ENCODE results near the gene FAM186B. TPM values are rescaled to one million over a fixed set of nuclear protein-coding genes. Genes with fewer than 3 reads are reported as not detected.

Gene FAM186B
- total RNA-seq, 1 donor from 2014 or later: not detected

DNA sequence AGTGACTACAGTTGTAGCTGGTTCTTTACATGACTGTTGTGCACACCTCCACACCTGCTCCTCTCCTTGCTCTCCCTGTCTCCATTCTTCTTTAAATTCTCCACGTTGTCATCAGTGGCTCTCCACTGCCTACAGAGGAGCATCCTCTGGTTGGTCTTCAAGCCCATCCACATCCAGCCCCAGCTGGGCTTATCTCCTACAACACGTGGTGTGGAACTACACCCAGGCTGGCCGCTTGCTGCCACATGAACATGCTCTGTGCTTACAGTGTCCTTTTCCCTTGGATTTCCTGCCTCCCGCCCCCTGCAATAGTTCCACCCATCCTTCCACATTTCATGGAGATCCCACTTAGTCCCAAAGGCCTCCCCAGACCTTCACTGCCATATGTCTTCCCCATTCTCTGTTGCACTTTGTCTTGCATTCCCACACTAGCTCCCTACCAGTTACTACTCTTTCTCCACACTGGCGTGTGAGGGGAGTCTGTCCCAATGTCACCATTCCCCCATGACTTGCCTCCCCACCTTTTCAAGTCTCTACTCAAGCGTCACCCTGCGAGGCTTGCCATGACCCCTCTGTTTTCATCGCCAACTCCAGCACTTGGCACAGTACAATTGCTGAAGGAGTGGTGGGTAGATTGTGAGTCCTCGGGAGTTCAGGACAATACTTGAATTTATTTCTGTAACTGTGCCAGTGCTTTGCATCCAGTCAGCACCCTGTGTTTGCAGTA lies 27.7 kb downstream of the FAM186B start:
- no peak overlapping the region for H3K27ac ChIP-seq (ENCODE audit: low read depth, low read length)
- no peaks in the 10 kb centered on the region for H3K9me3 ChIP-seq (ENCODE audit: control insufficient read depth in 3 of 3, low read length in 3 of 3)
- H3K9ac ChIP-seq (ENCODE audit: low read depth in 1 of 3, low read length in 3 of 3): no peak overlapping the region
- peaks cover 18 to 25% (median 24%) of the 10 kb centered on the region in 3 donors for H3K4me1 ChIP-seq (ENCODE audit: control insufficient read depth in 3 of 3, insufficient read depth in 3 of 3, low read length in 3 of 3)
- peaks cover 3 to 24% (median 4%) of the 10 kb centered on the region in 3 donors for H3K36me3 ChIP-seq (ENCODE audit: control insufficient read depth in 3 of 3, insufficient read depth in 3 of 3, low read length in 3 of 3)
- no peak overlapping the region for H3K4me3 ChIP-seq (ENCODE audit: low read length in 3 of 3)
- H3K27me3 ChIP-seq (ENCODE audit: control insufficient read depth in 3 of 3, insufficient read depth in 3 of 3, low read length in 3 of 3): no peaks in the 10 kb centered on the region

DNA sequence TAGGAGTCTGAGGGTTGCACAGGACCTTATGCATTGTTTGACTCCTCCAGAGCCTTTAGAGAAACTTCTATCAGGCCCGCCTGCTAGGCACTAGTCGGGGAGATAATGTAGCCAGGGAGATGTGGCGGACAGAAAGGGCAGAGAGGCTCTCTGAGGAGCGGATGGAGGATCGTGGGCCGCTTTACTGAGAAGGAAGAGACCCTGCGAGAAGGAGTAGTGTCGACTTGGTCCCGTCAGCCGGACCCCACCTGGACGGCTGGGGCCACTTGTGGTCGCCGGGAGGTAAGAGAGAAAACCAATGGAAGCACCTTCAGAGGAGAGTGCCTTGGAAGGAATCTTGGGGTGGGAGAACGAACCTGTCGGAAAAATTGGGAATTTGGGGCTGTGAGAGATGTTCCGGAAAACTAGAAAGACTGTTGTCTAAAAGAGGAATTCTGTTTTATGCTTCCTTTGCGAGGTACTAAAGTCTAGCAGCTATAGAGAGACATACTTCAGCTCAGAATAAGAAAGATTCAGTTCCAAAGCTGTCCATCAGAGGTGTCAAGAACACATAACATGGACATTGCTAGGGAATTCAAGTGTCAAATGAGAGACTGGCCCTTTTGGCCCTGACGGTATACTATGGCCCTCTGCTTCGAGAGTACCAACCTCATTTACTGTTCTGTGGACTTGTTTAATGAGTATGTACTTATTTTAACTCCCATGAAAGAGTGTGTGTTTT lies 36.8 kb downstream of the FAM186B start:
- peaks cover 47 to 66% (median 48%) of the 10 kb centered on the region in 3 donors for H3K4me1 ChIP-seq (ENCODE audit: control insufficient read depth in 3 of 3, insufficient read depth in 3 of 3, low read length in 3 of 3)

DNA sequence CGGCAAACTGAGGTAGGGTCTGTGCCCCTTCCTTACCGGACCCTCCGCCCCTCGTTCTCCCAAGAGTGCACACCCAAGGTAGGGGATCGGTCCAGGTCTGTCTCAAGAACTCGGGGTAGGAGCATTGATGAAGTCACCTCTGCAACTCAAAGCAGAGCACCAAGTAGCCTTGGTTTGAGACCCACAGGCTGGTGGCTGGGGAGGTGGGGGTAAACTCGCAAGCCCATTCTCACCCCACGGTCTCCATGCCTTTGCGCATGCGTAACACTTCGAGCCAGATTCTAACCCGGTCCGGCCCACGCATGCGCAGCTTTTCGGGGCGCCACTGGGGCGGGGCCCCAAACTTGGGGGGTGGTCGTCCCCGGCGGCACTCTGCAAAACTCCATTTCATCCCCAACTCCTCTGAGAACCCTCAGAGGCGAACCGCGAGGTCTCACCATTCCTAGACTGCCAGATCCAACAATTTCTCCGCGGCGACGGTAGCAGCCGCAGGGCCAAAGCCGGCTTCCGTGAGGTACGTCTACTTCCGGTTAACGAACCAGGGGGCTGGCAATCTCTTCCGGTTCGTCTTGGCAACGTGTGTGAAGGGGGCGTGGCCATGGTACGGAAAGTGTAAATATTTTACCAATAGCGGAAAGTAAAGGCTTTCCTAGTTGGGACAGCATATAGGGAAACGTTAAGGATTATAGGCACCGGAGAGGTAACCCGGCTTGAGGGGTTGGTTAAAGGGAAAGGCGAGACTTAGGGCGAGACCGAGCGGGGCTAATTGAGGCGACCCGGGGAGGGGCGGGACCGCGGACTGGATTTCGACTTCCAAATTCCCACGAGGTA lies 37.6 kb downstream of the FAM186B start, which contains the start of gene MCRS1:
TSS of gene MCRS1 (minus strand) at position 532 of the 831 bp plus-strand sequence. CDS start 1,411 bp downstream, outside the sequence.
- Histone ChIP-seq H3K27ac (ENCODE audit: low read depth, low read length) (peak within 1 kb of the TSS; percentile 94), H3K4me1 (ENCODE audit: control insufficient read depth in 3 of 3, insufficient read depth in 3 of 3, low read length in 3 of 3) (peaks cover 48 to 72% (median 52%) of the 10 kb centered on the region in 3 donors), H3K9me3 (ENCODE audit: control insufficient read depth in 3 of 3, low read length in 3 of 3) (no peaks in the 10 kb centered on the region), H3K4me3 (ENCODE audit: low read length in 3 of 3) (peak within 1 kb of the TSS; percentile 78 to 100 (median 97)), H3K36me3 (ENCODE audit: control insufficient read depth in 3 of 3, insufficient read depth in 3 of 3, low read length in 3 of 3) (peaks cover 21 to 26% (median 23%) of the 10 kb centered on the region in 3 donors), H3K9ac (ENCODE audit: low read depth in 1 of 3, low read length in 3 of 3) (peak within 1 kb of the TSS; percentile 95 to 99 (median 97)), H3K27me3 (ENCODE audit: control insufficient read depth in 3 of 3, insufficient read depth in 3 of 3, low read length in 3 of 3) (no peaks in the 10 kb centered on the region)

More for the DNA sequence above, 36.8 kb downstream of the FAM186B start:
- Histone ChIP-seq H3K27ac (ENCODE audit: low read depth, low read length) (peak overlapping the region; percentile 94), H3K4me3 (ENCODE audit: low read length in 3 of 3) (peak overlapping the region; percentile 78 to 100 (median 97)), H3K27me3 (ENCODE audit: control insufficient read depth in 3 of 3, insufficient read depth in 3 of 3, low read length in 3 of 3) (no peaks in the 10 kb centered on the region), H3K9ac (ENCODE audit: low read depth in 1 of 3, low read length in 3 of 3) (peak overlapping the region; percentile 95 to 99 (median 97)), H3K36me3 (ENCODE audit: control insufficient read depth in 3 of 3, insufficient read depth in 3 of 3, low read length in 3 of 3) (peaks cover 13 to 21% (median 19%) of the 10 kb centered on the region in 3 donors), H3K9me3 (ENCODE audit: control insufficient read depth in 3 of 3, low read length in 3 of 3) (no peaks in the 10 kb centered on the region)

DNA sequence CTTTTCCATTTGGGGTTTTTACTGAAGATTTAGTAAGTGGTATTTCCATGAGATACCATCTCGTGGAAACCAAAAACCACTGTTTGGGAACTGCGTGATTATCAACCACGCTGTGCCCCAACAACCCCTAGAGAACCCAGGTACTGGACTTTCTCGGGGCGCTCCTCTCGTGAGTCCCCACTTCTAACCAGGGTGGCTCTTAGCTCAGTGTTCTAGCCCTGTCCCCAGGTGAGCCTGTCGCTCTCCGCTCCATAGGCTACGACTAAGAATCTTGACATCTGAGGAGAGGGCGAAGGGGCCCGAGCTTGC lies 38.2 kb downstream of the FAM186B start:
- H3K9ac ChIP-seq (ENCODE audit: low read depth in 1 of 3, low read length in 3 of 3): peak overlapping the region; percentile 95 to 99 (median 97)
- no peaks in the 10 kb centered on the region for H3K9me3 ChIP-seq (ENCODE audit: control insufficient read depth in 3 of 3, low read length in 3 of 3)
- peak overlapping the region; percentile 78 to 100 (median 97) for H3K4me3 ChIP-seq (ENCODE audit: low read length in 3 of 3)
- H3K36me3 ChIP-seq (ENCODE audit: control insufficient read depth in 3 of 3, insufficient read depth in 3 of 3, low read length in 3 of 3): peaks cover 25 to 31% (median 29%) of the 10 kb centered on the region in 3 donors
- peak overlapping the region; percentile 94 for H3K27ac ChIP-seq (ENCODE audit: low read depth, low read length)
- H3K4me1 ChIP-seq (ENCODE audit: control insufficient read depth in 3 of 3, insufficient read depth in 3 of 3, low read length in 3 of 3): peaks cover 48 to 72% (median 52%) of the 10 kb centered on the region in 3 donors
- no peaks in the 10 kb centered on the region for H3K27me3 ChIP-seq (ENCODE audit: control insufficient read depth in 3 of 3, insufficient read depth in 3 of 3, low read length in 3 of 3)

DNA sequence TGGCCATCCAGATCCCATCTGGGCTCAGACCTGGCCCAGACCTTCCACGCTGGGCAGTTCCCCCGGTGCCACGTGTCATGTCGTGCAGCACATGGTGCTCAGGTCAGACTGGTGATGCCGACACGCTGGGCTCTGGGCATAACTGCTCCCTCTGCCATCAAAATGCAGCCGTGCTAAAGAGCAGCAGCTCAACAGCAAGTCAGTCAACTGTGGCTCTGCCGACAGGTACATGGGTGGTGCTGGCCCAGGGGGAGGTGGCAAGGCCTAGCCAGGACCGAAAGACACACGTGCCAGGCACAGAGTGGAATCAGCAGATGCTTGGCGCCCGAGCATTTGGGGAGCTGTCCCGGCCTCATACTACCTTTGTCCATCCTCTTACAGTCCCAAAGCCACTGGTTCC lies 39.1 kb downstream of the FAM186B start:
- no peaks in the 10 kb centered on the region for H3K27me3 ChIP-seq (ENCODE audit: control insufficient read depth in 3 of 3, insufficient read depth in 3 of 3, low read length in 3 of 3)
- peaks cover 30 to 37% (median 36%) of the 10 kb centered on the region in 3 donors for H3K36me3 ChIP-seq (ENCODE audit: control insufficient read depth in 3 of 3, insufficient read depth in 3 of 3, low read length in 3 of 3)
- H3K9ac ChIP-seq (ENCODE audit: low read depth in 1 of 3, low read length in 3 of 3): peak overlapping the region; percentile 95 to 99 (median 97)
- no peaks in the 10 kb centered on the region for H3K9me3 ChIP-seq (ENCODE audit: control insufficient read depth in 3 of 3, low read length in 3 of 3)
- H3K27ac ChIP-seq (ENCODE audit: low read depth, low read length): peak overlapping the region; percentile 94
- peaks cover 48 to 72% (median 52%) of the 10 kb centered on the region in 3 donors for H3K4me1 ChIP-seq (ENCODE audit: control insufficient read depth in 3 of 3, insufficient read depth in 3 of 3, low read length in 3 of 3)
- peak overlapping the region; percentile 78 to 100 (median 97) for H3K4me3 ChIP-seq (ENCODE audit: low read length in 3 of 3)

DNA sequence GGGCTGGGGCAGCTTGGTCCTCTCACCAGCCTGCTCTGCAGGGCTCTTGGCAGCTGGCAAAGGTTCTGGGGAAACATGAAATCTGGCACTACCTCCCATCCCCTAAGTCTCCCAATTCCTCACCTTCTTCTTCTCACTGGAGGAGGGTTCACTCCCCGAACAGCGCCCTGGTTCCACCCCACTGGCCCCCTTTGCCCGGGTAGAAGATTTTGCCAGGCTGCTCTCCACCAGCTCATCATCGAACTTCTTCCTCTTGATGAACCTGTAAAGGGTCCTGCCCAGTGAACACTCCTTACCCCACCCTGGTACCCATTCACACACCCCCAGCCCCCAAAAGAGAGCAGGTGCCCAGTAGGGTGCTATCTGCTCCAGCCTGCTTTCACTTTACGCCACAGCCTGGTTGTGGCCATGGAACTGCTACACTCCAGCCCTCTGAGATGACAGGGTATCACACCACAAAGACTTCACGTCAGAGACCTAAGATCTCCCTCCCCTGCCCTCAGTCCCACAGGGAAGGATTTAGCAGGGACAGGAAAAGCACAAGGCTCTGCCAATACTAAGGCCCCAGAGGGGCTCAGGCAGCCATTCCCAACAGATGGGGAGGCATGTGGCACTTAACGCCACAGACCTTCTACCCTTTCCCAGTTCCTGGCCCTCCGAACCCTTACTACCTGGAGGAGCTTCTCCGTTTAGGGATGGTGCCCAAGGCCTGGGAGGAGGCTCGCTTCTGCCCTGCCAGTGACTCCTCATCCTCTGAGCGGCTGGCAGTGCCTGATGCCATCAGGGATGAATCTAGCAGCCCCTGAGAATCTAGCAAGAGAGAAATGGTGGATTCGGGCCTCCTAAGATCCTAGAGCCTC lies 39.8 kb downstream of the FAM186B start:
- Histone ChIP-seq H3K9me3 (ENCODE audit: control insufficient read depth in 3 of 3, low read length in 3 of 3) (no peaks in the 10 kb centered on the region), H3K4me3 (ENCODE audit: low read length in 3 of 3) (peak overlapping the region; percentile 60 to 71 (median 68)), H3K9ac (ENCODE audit: low read depth in 1 of 3, low read length in 3 of 3) (peak overlapping the region in 2 of 3 donors; percentile 63 to 77), H3K4me1 (ENCODE audit: control insufficient read depth in 3 of 3, insufficient read depth in 3 of 3, low read length in 3 of 3) (peaks cover 48 to 65% (median 50%) of the 10 kb centered on the region in 3 donors), H3K27me3 (ENCODE audit: control insufficient read depth in 3 of 3, insufficient read depth in 3 of 3, low read length in 3 of 3) (no peaks in the 10 kb centered on the region), H3K27ac (ENCODE audit: low read depth, low read length) (peak overlapping the region; percentile 94), H3K36me3 (ENCODE audit: control insufficient read depth in 3 of 3, insufficient read depth in 3 of 3, low read length in 3 of 3) (peaks cover 37 to 44% (median 42%) of the 10 kb centered on the region in 3 donors)

DNA sequence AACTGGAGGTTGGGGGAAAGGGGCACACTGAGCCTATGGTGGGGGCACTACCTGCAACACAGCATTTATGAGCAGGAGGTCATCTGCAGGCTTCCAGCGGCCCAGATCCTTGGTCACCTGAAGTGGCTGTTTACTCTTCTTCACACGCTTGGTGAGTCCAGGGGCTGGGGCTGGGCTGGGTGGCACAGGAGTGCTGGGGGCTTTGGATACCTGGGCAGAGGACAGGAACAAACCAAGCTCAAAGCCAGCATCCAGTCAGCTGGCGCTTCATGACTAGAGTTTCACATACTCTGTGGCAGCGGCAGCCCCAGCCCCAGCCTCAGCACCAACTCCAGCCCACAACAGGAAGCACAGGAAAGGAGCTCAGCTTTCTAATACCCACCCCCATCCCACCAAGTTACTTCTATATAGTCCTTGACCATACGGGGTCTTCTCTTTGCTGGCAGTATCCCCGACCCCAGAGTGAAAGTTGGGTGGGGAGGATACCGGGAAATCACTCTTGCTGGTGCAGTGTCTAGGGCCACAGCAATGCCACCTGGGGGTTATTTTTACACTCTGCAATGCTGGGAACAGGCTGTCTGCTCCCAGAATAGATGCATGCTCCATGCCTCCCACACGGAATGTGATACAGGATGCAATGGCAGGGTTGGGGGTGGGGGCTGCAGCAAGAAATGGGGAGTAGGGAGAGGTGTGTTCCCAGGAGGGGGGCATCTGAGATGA lies 40.6 kb downstream of the FAM186B start:
- Histone ChIP-seq H3K9me3 (ENCODE audit: control insufficient read depth in 3 of 3, low read length in 3 of 3) (no peaks in the 10 kb centered on the region), H3K36me3 (ENCODE audit: control insufficient read depth in 3 of 3, insufficient read depth in 3 of 3, low read length in 3 of 3) (peaks cover 45 to 52% (median 49%) of the 10 kb centered on the region in 3 donors), H3K4me1 (ENCODE audit: control insufficient read depth in 3 of 3, insufficient read depth in 3 of 3, low read length in 3 of 3) (peaks cover 45 to 59% (median 48%) of the 10 kb centered on the region in 3 donors), H3K27ac (ENCODE audit: low read depth, low read length) (peak overlapping the region; percentile 94), H3K4me3 (ENCODE audit: low read length in 3 of 3) (peak overlapping the region; percentile 60 to 71 (median 68)), H3K9ac (ENCODE audit: low read depth in 1 of 3, low read length in 3 of 3) (peak overlapping the region; percentile 36 to 77 (median 69)), H3K27me3 (ENCODE audit: control insufficient read depth in 3 of 3, insufficient read depth in 3 of 3, low read length in 3 of 3) (no peaks in the 10 kb centered on the region)

DNA sequence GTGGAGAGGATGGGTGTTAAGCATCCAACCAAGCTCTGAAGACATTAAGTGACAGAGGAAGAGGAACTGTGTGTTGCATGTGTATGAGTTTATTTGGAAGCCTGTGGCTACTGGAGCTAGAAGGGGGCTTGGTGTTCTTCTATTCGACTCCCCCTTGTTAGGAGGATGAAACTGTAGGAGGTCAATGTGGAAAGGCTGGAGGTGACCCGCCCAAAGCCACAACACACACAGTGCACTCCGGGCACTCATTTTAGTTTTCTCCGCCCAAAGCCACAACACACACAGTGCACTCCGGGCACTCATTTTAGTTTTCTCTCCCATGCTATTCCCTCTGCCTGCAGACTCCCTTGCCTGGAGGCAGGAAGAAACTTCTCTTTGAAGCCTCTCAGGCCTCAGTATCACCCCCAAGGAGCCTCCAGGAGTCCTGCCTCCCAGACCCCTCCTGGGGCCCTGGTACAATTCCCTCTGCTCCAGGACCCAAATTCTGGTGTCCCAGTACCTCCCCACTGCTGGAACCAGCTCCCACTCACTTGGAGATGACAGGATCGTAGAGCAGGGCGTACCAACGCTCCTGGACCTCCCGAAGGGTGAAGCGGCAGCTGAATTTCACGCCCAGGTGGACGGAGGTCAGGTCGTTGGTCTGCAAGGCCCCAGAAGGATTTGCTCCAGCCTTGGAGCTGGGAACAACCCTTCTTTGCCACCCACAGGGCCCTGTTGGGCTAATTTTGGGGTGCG lies 41.3 kb downstream of the FAM186B start:
- peaks cover 45 to 58% (median 48%) of the 10 kb centered on the region in 3 donors for H3K4me1 ChIP-seq (ENCODE audit: control insufficient read depth in 3 of 3, insufficient read depth in 3 of 3, low read length in 3 of 3)
- no peaks in the 10 kb centered on the region for H3K9me3 ChIP-seq (ENCODE audit: control insufficient read depth in 3 of 3, low read length in 3 of 3)
- no peaks in the 10 kb centered on the region for H3K27me3 ChIP-seq (ENCODE audit: control insufficient read depth in 3 of 3, insufficient read depth in 3 of 3, low read length in 3 of 3)
- H3K9ac ChIP-seq (ENCODE audit: low read depth in 1 of 3, low read length in 3 of 3): peak overlapping the region; percentile 36 to 77 (median 69)
- H3K27ac ChIP-seq (ENCODE audit: low read depth, low read length): peak overlapping the region; percentile 94
- peaks cover 52 to 59% (median 56%) of the 10 kb centered on the region in 3 donors for H3K36me3 ChIP-seq (ENCODE audit: control insufficient read depth in 3 of 3, insufficient read depth in 3 of 3, low read length in 3 of 3)
- peak overlapping the region; percentile 60 to 71 (median 68) for H3K4me3 ChIP-seq (ENCODE audit: low read length in 3 of 3)

Data from skeletal muscle tissue (tissue), 4 donors.